HG03442 (cell line): ENCODE measurements around the gene ADPGK.
"Not testable (repeated sequence)": the region's sequence is repeated elsewhere in the genome, so short reads cannot be mapped to it uniquely, and the experiment has no call there.

Experiments
- ATAC-seq: cut with Tn5 transposase; IDR thresholded peaks from one replicate; pipeline ENCODE4 v1.9.1; 2021; ENCODE audit warnings: mild to moderate bottlenecking, moderate library complexity; ENCODE audit not compliant: unreplicated experiment

The ADPGK gene

GRCh38 chr15:72751751-72752455, 31.7 kb downstream of the ADPGK start:
- ATAC-seq = no peak

GRCh38 chr15:72749700-72750099, 33.9 kb downstream of the ADPGK start:
- no peak for ATAC-seq

GRCh38 chr15:72740219-72740618, 43.3 kb downstream of the ADPGK start:
- no peak for ATAC-seq

- no peak for ATAC-seq
These were observed 45.8 kb downstream of the ADPGK start for GRCh38 chr15:72737723-72738122.

GRCh38 chr15:72737061-72737460, 46.5 kb downstream of the ADPGK start:
- no peak for ATAC-seq

GRCh38 chr15:72735111-72735510, 48.4 kb downstream of the ADPGK start:
- ATAC-seq = no peak

GRCh38 chr15:72733941-72734738, 49.4 kb downstream of the ADPGK start:
- ATAC-seq = no peak

GRCh38 chr15:72732516-72732915, 51.0 kb downstream of the ADPGK start:
- ATAC-seq = no peak

- no peak for ATAC-seq
These were observed 51.5 kb downstream of the ADPGK start for GRCh38 chr15:72732086-72732485.

- ATAC-seq = no peak
These were observed 54.7 kb downstream of the ADPGK start for GRCh38 chr15:72728821-72729220.

- not testable (repeated sequence) for ATAC-seq
These were observed 55.3 kb downstream of the ADPGK start for GRCh38 chr15:72728249-72728648.

- no peak for ATAC-seq
These were observed 56.4 kb downstream of the ADPGK start for GRCh38 chr15:72727154-72727553.

- not testable (repeated sequence) for ATAC-seq
These were observed 57.7 kb downstream of the ADPGK start for GRCh38 chr15:72725851-72726250.

- ATAC-seq = no peak
These were observed 58.1 kb downstream of the ADPGK start for GRCh38 chr15:72725446-72725845.

GRCh38 chr15:72724028-72724427, 59.5 kb downstream of the ADPGK start:
- ATAC-seq = no peak

GRCh38 chr15:72722071-72722696, 61.4 kb downstream of the ADPGK start:
- no peak for ATAC-seq

GRCh38 chr15:72708551-72709303, 74.8 kb downstream of the ADPGK start:
- not testable (repeated sequence) for ATAC-seq

- ATAC-seq = no peak
These were observed 77.3 kb downstream of the ADPGK start for GRCh38 chr15:72706266-72706665.
